IPS-18c (cell line): Measurements from ENCODE around the gene OXER1.
"Not testable (repeated sequence)": the region's sequence is repeated elsewhere in the genome, so short reads cannot be mapped to it uniquely, and the experiment has no call there.

ENCODE experiments used
- H3K4me3 ChIP-seq: 2 replicates; pipeline ENCODE4 v1.7.0; 2013; ENCODE audit warnings: low read depth, mild to moderate bottlenecking, low read length, moderate library complexity; ENCODE audit not compliant: insufficient read depth
- H3K9me3 ChIP-seq: one replicate; pipeline ENCODE4 v1.6.1; 2013; ENCODE audit warnings: mild to moderate bottlenecking, low read length, moderate library complexity; ENCODE audit not compliant: control insufficient read depth, insufficient read depth

OXER1 gene

GRCh38 chr2:42741140-42741539 lies 22.8 kb downstream of the OXER1 start:
- H3K4me3 ChIP-seq = no peak overlapping the region
- peaks cover 2% of the 10 kb centered on the region for H3K9me3 ChIP-seq

GRCh38 chr2:42736598-42737322 lies 27.2 kb downstream of the OXER1 start:
- Histone ChIP-seq H3K4me3 (no peak overlapping the region), H3K9me3 (peaks cover 2% of the 10 kb centered on the region)

GRCh38 chr2:42733852-42734251 lies 30.1 kb downstream of the OXER1 start:
- no peak overlapping the region for H3K4me3 ChIP-seq
- peaks cover 2% of the 10 kb centered on the region for H3K9me3 ChIP-seq

GRCh38 chr2:42731316-42731715 lies 32.6 kb downstream of the OXER1 start:
- not testable (repeated sequence) for H3K4me3 ChIP-seq, H3K9me3 ChIP-seq

- H3K9me3 ChIP-seq = no peaks in the 10 kb centered on the region
- no peak overlapping the region for H3K4me3 ChIP-seq
These were observed 37.3 kb downstream of the OXER1 start for GRCh38 chr2:42726680-42727079.

GRCh38 chr2:42725657-42726056 lies 38.3 kb downstream of the OXER1 start:
- H3K9me3 ChIP-seq = no peaks in the 10 kb centered on the region
- no peak overlapping the region for H3K4me3 ChIP-seq

- H3K4me3 ChIP-seq = no peak overlapping the region
- no peaks in the 10 kb centered on the region for H3K9me3 ChIP-seq
These were observed 39.0 kb downstream of the OXER1 start for GRCh38 chr2:42724886-42725285.

- Histone ChIP-seq H3K9me3 (no peaks in the 10 kb centered on the region), H3K4me3 (no peak overlapping the region)
These were observed 40.5 kb downstream of the OXER1 start for GRCh38 chr2:42723465-42723864.

- no peaks in the 10 kb centered on the region for H3K9me3 ChIP-seq
These were observed 41.4 kb downstream of the OXER1 start for GRCh38 chr2:42722320-42723190.

GRCh38 chr2:42721898-42722297 lies 42.0 kb downstream of the OXER1 start:
- Histone ChIP-seq H3K4me3 (no peak overlapping the region), H3K9me3 (no peaks in the 10 kb centered on the region)

More at GRCh38 chr2:42722320-42723190, 41.4 kb downstream of the OXER1 start:
- H3K4me3 ChIP-seq = no peak overlapping the region

- Histone ChIP-seq H3K4me3 (no peak overlapping the region), H3K9me3 (no peaks in the 10 kb centered on the region)
These were observed 49.2 kb downstream of the OXER1 start for GRCh38 chr2:42714686-42715085.

- H3K4me3 ChIP-seq = no peak overlapping the region
- H3K9me3 ChIP-seq = no peaks in the 10 kb centered on the region
These were observed 50.0 kb downstream of the OXER1 start for GRCh38 chr2:42713920-42714319.

- Histone ChIP-seq H3K4me3 (no peak overlapping the region), H3K9me3 (no peaks in the 10 kb centered on the region)
These were observed 51.0 kb downstream of the OXER1 start for GRCh38 chr2:42712934-42713333.
